Mammary epithelial cell (primary cell): ENCODE data around the gene SINHCAF.

Experiments
- EZH2 ChIP-seq: IDR thresholded peaks from 2 replicates; pipeline ENCODE4 v1.6.1; 2012; ENCODE audit warnings: low read length, inconsistent platforms, borderline replicate concordance
- TF ChIP-seq, protein P1 (sequence below), 2 donors: IDR thresholded peaks in 1 of 2; conservative IDR thresholded peaks in 1 of 2; 2 replicates each; pipeline ENCODE4 v1.5.1; 2011 to 2012; ENCODE audit warnings: inconsistent platforms in 2 of 2, low read length in 2 of 2, mild to moderate bottlenecking in 2 of 2, control low read depth in 1 of 2, low read depth in 1 of 2; ENCODE audit not compliant: insufficient read depth in 1 of 2; ENCODE audit errors: extremely low read depth in 1 of 2

- TF ChIP-seq, protein P1, sequence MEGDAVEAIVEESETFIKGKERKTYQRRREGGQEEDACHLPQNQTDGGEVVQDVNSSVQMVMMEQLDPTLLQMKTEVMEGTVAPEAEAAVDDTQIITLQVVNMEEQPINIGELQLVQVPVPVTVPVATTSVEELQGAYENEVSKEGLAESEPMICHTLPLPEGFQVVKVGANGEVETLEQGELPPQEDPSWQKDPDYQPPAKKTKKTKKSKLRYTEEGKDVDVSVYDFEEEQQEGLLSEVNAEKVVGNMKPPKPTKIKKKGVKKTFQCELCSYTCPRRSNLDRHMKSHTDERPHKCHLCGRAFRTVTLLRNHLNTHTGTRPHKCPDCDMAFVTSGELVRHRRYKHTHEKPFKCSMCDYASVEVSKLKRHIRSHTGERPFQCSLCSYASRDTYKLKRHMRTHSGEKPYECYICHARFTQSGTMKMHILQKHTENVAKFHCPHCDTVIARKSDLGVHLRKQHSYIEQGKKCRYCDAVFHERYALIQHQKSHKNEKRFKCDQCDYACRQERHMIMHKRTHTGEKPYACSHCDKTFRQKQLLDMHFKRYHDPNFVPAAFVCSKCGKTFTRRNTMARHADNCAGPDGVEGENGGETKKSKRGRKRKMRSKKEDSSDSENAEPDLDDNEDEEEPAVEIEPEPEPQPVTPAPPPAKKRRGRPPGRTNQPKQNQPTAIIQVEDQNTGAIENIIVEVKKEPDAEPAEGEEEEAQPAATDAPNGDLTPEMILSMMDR (conservative IDR thresholded peaks at IDR 0.05 in 1 of 2, IDR thresholded peaks at IDR 0.05 in 1 of 2; ENCODE audit: extremely low read depth in 1 of 2, insufficient read depth in 1 of 2, low read depth in 1 of 2, low read length in 2 of 2) = peak in 1 of 2 donors; percentile 32
- no peak for TF ChIP-seq EZH2
Measured at GRCh38 chr12:31362759-31363415, 36.9 kb upstream of the SINHCAF start.
